T-helper 9 cell (primary cell): Measurements from ENCODE around the gene ADCY10.
"Not testable (repeated sequence)": the region's sequence is repeated elsewhere in the genome, so short reads cannot be mapped to it uniquely, and the experiment has no call there.

Source experiments
- DNase-seq: peaks from one replicate; pipeline ENCODE4 v3.0.0-alpha.2; 2020

ADCY10 gene

GRCh38 chr1:167882376-167882775 is 31.6 kb downstream of the ADCY10 start:
- DNase-seq, result no peak

GRCh38 chr1:167881786-167882185 is 32.1 kb downstream of the ADCY10 start:
- DNase-seq, result no peak

- DNase-seq, result no peak
Observed at GRCh38 chr1:167881069-167881468, 32.9 kb downstream of the ADCY10 start.

- no peak for DNase-seq
Observed at GRCh38 chr1:167880580-167881021, 33.3 kb downstream of the ADCY10 start.

GRCh38 chr1:167879508-167879907 is 34.4 kb downstream of the ADCY10 start:
- DNase-seq, result no peak

GRCh38 chr1:167878372-167879160 is 35.4 kb downstream of the ADCY10 start:
- DNase-seq, result no peak

- DNase-seq, result no peak
Observed at GRCh38 chr1:167876597-167877175, 37.2 kb downstream of the ADCY10 start.

- DNase-seq, result no peak
Observed at GRCh38 chr1:167871331-167871730, 42.6 kb downstream of the ADCY10 start.

- DNase-seq, result not testable (repeated sequence)
Observed at GRCh38 chr1:167869157-167870001, 44.6 kb downstream of the ADCY10 start.

GRCh38 chr1:167866739-167867414 is 47.1 kb downstream of the ADCY10 start:
- not testable (repeated sequence) for DNase-seq

- not testable (repeated sequence) for DNase-seq
Observed at GRCh38 chr1:167866326-167866725, 47.6 kb downstream of the ADCY10 start.

- DNase-seq, result not testable (repeated sequence)
Observed at GRCh38 chr1:167865804-167866308, 48.1 kb downstream of the ADCY10 start.

- DNase-seq, result not testable (repeated sequence)
Observed at GRCh38 chr1:167865193-167865592, 48.7 kb downstream of the ADCY10 start.

GRCh38 chr1:167864392-167865032 is 49.4 kb downstream of the ADCY10 start:
- no peak for DNase-seq

GRCh38 chr1:167863921-167864279 is 50.0 kb downstream of the ADCY10 start:
- no peak for DNase-seq

GRCh38 chr1:167863191-167863920 is 50.6 kb downstream of the ADCY10 start:
- not testable (repeated sequence) for DNase-seq

GRCh38 chr1:167862432-167863076 is 51.4 kb downstream of the ADCY10 start:
- no peak for DNase-seq

- DNase-seq, result no peak
Observed at GRCh38 chr1:167861664-167862381, 52.1 kb downstream of the ADCY10 start.

GRCh38 chr1:167860231-167860923 is 53.6 kb downstream of the ADCY10 start:
- DNase-seq, result no peak
